Activated CD4-positive, alpha-beta memory T cell treated with anti-CD3 and anti-CD28 coated beads, Interleukin-2, amount 10 ng/mL, durations not matched to agents 7 days and 5 days (primary cell): ENCODE data around the gene TCF7L1. TPM values are rescaled to one million over a fixed set of nuclear protein-coding genes. Genes with fewer than 3 reads are reported as not detected.
A peak's percentile ranks its signal among the peaks of the same experiment; 100 is the strongest.
"Not testable (repeated sequence)": the region's sequence is repeated elsewhere in the genome, so short reads cannot be mapped to it uniquely, and the experiment has no call there.

Source experiments
- CTCF ChIA-PET: fragments of 350-600 bp; sonication (Branson Sonifier 250); formaldehyde crosslinking; loops from one replicate; lab custom pipeline; 2021; ENCODE audit warnings: antibody characterized with exemption, inconsistent platforms; lab: Charles Lee
- POLR2A ChIA-PET: fragments of 350-600 bp; sonication (Branson Sonifier 250); formaldehyde crosslinking; loops from one replicate; lab custom pipeline; 2021; ENCODE audit warnings: antibody characterized with exemption; lab: Charles Lee
- DNase-seq: peaks from one replicate; pipeline ENCODE4 v3.0.0-alpha.2; 2020
- H3K27ac Mint-ChIP-seq: one replicate; pipeline ENCODE4 v1.8.0; 2021; ENCODE audit warnings: mild to moderate bottlenecking, mixed read lengths
- H3K27me3 Mint-ChIP-seq: one replicate; pipeline ENCODE4 v1.8.0; 2021; ENCODE audit warnings: mixed read lengths
- H3K36me3 Mint-ChIP-seq: one replicate; pipeline ENCODE4 v1.8.0; 2021; ENCODE audit warnings: low read depth, mixed read lengths
- H3K4me1 Mint-ChIP-seq: one replicate; pipeline ENCODE4 v1.8.0; 2021; ENCODE audit warnings: mixed read lengths
- H3K4me3 Mint-ChIP-seq: one replicate; pipeline ENCODE4 v1.8.0; 2021; ENCODE audit warnings: mild to moderate bottlenecking, mixed read lengths
- H3K9me3 Mint-ChIP-seq: one replicate; pipeline ENCODE4 v1.8.0; 2021; ENCODE audit warnings: mixed read lengths
- total RNA-seq, 2 experiments: library from RNA; stranded (reverse); gene quantifications; one replicate each; pipeline ENCODE4 v1.2.3, GENCODE V29; 2021

TCF7L1 gene
- total RNA-seq, 2 experiments from 2014 or later = 0.08 TPM; not detected in 1

- Mint-ChIP-seq H3K27ac (peak overlapping the region; percentile 100), H3K27me3 (no peaks in the 10 kb centered on the region), H3K9me3 (no peaks in the 10 kb centered on the region), H3K4me3 (peak overlapping the region; percentile 93), H3K36me3 (peaks cover 62% of the 10 kb centered on the region), H3K4me1 (peaks cover 58% of the 10 kb centered on the region)
- peak; percentile 73 for DNase-seq
- ChIA-PET POLR2A (interaction anchor here (0.6 to 12.1 kb wide), 45 partner anchors 8 to 810 kb away, joined by 3 to 234 read pairs (median 6); partner anchors contain the start of genes C2orf68, DNAH6, ELMOD3 and MAT2A), CTCF (interaction anchor here (0.6 to 2.4 kb wide), 8 partner anchors 26 to 420 kb away, joined by 3 to 11 read pairs (median 4); partner anchors contain the start of genes ELMOD3, GGCX, MAT2A and RETSAT)
These were observed 193.4 kb downstream of the TCF7L1 start for GRCh38 chr2:85326406-85327159.

GRCh38 chr2:85327160-85327821 is 194.1 kb downstream of the TCF7L1 start:
- H3K4me1 Mint-ChIP-seq = peaks cover 56% of the 10 kb centered on the region
- H3K36me3 Mint-ChIP-seq = peaks cover 55% of the 10 kb centered on the region
- ChIA-PET POLR2A (interaction anchor here (0.6 to 12.1 kb wide), 49 partner anchors 9 to 811 kb away, joined by 3 to 234 read pairs (median 6); partner anchors contain the start of genes C2orf68, DNAH6, ELMOD3 and MAT2A), CTCF (interaction anchor here (0.6 to 2.4 kb wide), 11 partner anchors 9 to 560 kb away, joined by 3 to 11 read pairs (median 4); partner anchors contain the start of genes ELMOD3, GGCX, MAT2A and RETSAT)
- H3K4me3 Mint-ChIP-seq = peak overlapping the region; percentile 93
- peak overlapping the region; percentile 100 for H3K27ac Mint-ChIP-seq
- H3K27me3 Mint-ChIP-seq = no peaks in the 10 kb centered on the region
- no peaks in the 10 kb centered on the region for H3K9me3 Mint-ChIP-seq
- peak; percentile 75 for DNase-seq

- DNase-seq = peak; percentile 95
- ChIA-PET CTCF (interaction anchor here (0.6 to 2.4 kb wide), 8 partner anchors 10 to 559 kb away, joined by 3 to 11 read pairs (median 4); partner anchors contain the start of genes ELMOD3, GGCX, MAT2A and RETSAT), POLR2A (interaction anchor here (0.6 to 12.1 kb wide), 40 partner anchors 8 to 422 kb away, joined by 3 to 234 read pairs (median 7); partner anchors contain the start of genes ELMOD3, MAT2A, RETSAT and RNF181)
- peak within 1 kb of the TSS; percentile 100 for H3K27ac Mint-ChIP-seq
- peaks cover 48% of the 10 kb centered on the region for H3K4me1 Mint-ChIP-seq
- no peaks in the 10 kb centered on the region for H3K9me3 Mint-ChIP-seq
- peak within 1 kb of the TSS; percentile 93 for H3K4me3 Mint-ChIP-seq
- H3K27me3 Mint-ChIP-seq = no peaks in the 10 kb centered on the region
- peaks cover 48% of the 10 kb centered on the region for H3K36me3 Mint-ChIP-seq
These were observed 194.8 kb downstream of the TCF7L1 start, which contains the start of gene TGOLN2 for GRCh38 chr2:85327822-85328617. Gene TGOLN2 (minus strand): TSS chr2:85327989. CDS start chr2:85327962, 27 bp downstream.

GRCh38 chr2:85329181-85329651 is 196.0 kb downstream of the TCF7L1 start:
- H3K9me3 Mint-ChIP-seq = no peaks in the 10 kb centered on the region
- DNase-seq = no peak
- H3K27me3 Mint-ChIP-seq = no peaks in the 10 kb centered on the region
- ChIA-PET POLR2A (interaction anchor here (0.7 to 12.1 kb wide), 7 partner anchors 23 to 266 kb away, joined by 3 to 234 read pairs (median 17); partner anchors contain the start of genes ELMOD3, MAT2A, RETSAT and RNF181), CTCF (no interaction called here)
- peak overlapping the region; percentile 18 for H3K4me3 Mint-ChIP-seq
- H3K36me3 Mint-ChIP-seq = peaks cover 36% of the 10 kb centered on the region
- peak overlapping the region; percentile 0 for H3K27ac Mint-ChIP-seq
- H3K4me1 Mint-ChIP-seq = peaks cover 36% of the 10 kb centered on the region

- DNase-seq, H3K27ac Mint-ChIP-seq, H3K27me3 Mint-ChIP-seq, H3K9me3 Mint-ChIP-seq: not testable (repeated sequence)
- Mint-ChIP-seq H3K36me3 (peaks cover 31% of the 10 kb centered on the region), H3K4me1 (peaks cover 31% of the 10 kb centered on the region), H3K4me3 (peak overlapping the region; percentile 18)
- ChIA-PET POLR2A (interaction anchor here (4.1 to 12.1 kb wide), 3 partner anchors 22 to 265 kb away, joined by 14 to 234 read pairs (median 18); partner anchors contain the start of genes ELMOD3, RETSAT and RNF181), CTCF (interaction anchor here (0.7 kb wide), 1 partner anchor 93 kb away, joined by 6 read pairs; no protein-coding TSS in a partner anchor)
These were observed 196.5 kb downstream of the TCF7L1 start for GRCh38 chr2:85329701-85330100.

- ChIA-PET CTCF (interaction anchor here (1.4 kb wide), 1 partner anchor 13 kb away, joined by 4 read pairs; no protein-coding TSS in a partner anchor), POLR2A (interaction anchor here (1.1 to 1.6 kb wide), 3 partner anchors 23 to 208 kb away, joined by 4 to 5 read pairs (median 4); partner anchors contain the start of genes ELMOD3, MAT2A, RETSAT and SH2D6)
These were observed 197.8 kb downstream of the TCF7L1 start for GRCh38 chr2:85330839-85331636.

GRCh38 chr2:85333877-85334276 is 200.7 kb downstream of the TCF7L1 start:
- Mint-ChIP-seq H3K4me1 (peaks cover 22% of the 10 kb centered on the region), H3K27me3 (peaks cover 10% of the 10 kb centered on the region)
- H3K4me3 Mint-ChIP-seq, H3K9me3 Mint-ChIP-seq, H3K36me3 Mint-ChIP-seq, H3K27ac Mint-ChIP-seq, DNase-seq, CTCF ChIA-PET: not testable (repeated sequence)
- POLR2A ChIA-PET = interaction anchor here (2.7 kb wide), 1 partner anchor 20 kb away, joined by 12 read pairs; the partner anchor contains the start of genes ELMOD3 and RETSAT

More at GRCh38 chr2:85330839-85331636, 197.8 kb downstream of the TCF7L1 start:
- no peak for DNase-seq
- Mint-ChIP-seq H3K4me1 (peaks cover 25% of the 10 kb centered on the region), H3K36me3 (peaks cover 18% of the 10 kb centered on the region), H3K27ac (peak overlapping the region; percentile 28), H3K27me3 (peaks cover 1% of the 10 kb centered on the region), H3K9me3 (no peaks in the 10 kb centered on the region), H3K4me3 (peak overlapping the region; percentile 4)

- DNase-seq = no peak
These were observed 201.7 kb downstream of the TCF7L1 start for GRCh38 chr2:85334928-85335327.

GRCh38 chr2:85340034-85340892 is 207.1 kb downstream of the TCF7L1 start:
- Mint-ChIP-seq H3K9me3 (no peaks in the 10 kb centered on the region), H3K27me3 (peaks cover 12% of the 10 kb centered on the region), H3K27ac (no peak overlapping the region), H3K4me3 (no peak overlapping the region), H3K4me1 (no peaks in the 10 kb centered on the region), H3K36me3 (peaks cover 21% of the 10 kb centered on the region)
- DNase-seq = no peak
- CTCF ChIA-PET = no interaction called here
- POLR2A ChIA-PET = interaction anchor here (0.6 to 5.7 kb wide), 3 partner anchors 12 to 67 kb away, joined by 3 to 28 read pairs (median 3); partner anchors contain the start of genes ELMOD3, RETSAT and TGOLN2

More at GRCh38 chr2:85334928-85335327, 201.7 kb downstream of the TCF7L1 start:
- peaks cover 14% of the 10 kb centered on the region for H3K27me3 Mint-ChIP-seq
- H3K36me3 Mint-ChIP-seq = no peaks in the 10 kb centered on the region
- no peak overlapping the region for H3K27ac Mint-ChIP-seq
- ChIA-PET POLR2A (no interaction called here), CTCF (no interaction called here)
- H3K9me3 Mint-ChIP-seq = no peaks in the 10 kb centered on the region
- no peak overlapping the region for H3K4me3 Mint-ChIP-seq
- peaks cover 15% of the 10 kb centered on the region for H3K4me1 Mint-ChIP-seq
